Ramos (cell line): Measurements from ENCODE around the gene MED13.

Experiments
- in situ Hi-C: fragments of 300-500 bp; cut with MboI; formaldehyde crosslinking; loops from one replicate; pipeline ENCODE4 v1.14.3; 2022; ENCODE audit warnings: low sequenced_read_pairs; ENCODE audit not compliant: unreplicated experiment

MED13 gene

DNA sequence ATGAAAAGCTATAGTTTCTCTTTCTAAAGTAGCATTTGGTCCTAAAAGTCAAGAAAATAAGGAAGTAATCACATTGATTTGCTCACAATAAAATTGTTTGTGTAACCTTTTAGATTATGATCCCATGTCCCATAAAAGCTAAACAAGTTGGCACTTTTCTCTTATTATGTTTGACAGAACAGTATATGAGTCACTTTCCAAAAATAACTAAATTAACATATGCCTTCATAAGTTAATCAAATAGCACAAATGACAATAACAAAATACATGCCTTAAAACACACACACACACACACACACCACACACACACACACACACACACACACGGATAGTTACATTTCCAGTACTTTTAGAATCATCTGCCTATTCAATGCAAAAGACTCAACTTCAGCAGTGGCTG is 2.8 kb downstream of the MED13 start:
- in situ Hi-C loops: no loop called here

DNA sequence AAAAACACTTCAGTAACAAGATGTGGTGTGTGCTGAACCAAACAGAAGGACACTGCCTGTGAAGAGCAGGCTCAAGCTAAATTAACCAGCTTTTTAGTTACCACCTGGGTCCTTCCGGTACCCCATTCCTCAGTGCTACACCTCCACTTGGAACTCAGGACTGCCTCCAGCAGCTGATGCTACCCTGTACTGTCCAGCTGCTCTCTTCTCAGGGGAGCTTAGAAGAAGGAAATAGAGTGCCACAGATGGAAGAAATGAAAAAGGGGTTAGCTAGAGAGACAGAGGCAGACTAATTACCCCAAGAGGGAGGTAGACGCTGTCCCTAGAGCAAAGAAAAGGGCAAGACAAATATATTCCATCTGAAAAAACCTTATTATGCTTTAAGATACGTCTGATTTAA is 5.7 kb downstream of the MED13 start:
- in situ Hi-C loops: no loop called here

DNA sequence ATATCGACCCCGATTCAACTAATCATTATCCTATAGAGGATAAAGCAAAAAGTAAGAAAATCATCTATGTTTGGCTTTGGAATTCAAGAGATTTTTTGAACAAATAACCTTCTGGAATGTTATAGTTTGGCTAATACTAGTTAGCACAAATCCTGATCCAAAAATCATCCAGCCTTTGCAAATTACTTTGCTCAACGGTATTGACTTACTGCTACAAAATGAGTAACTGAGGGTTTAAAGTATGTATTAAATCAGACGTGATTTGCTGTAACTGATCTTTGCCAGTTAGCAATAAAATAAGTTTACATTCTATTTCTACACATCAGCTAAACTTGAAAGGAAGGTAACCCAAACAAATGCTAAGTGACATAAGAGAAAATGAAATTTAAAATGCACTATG is 6.5 kb downstream of the MED13 start:
- in situ Hi-C loops: no loop called here

DNA sequence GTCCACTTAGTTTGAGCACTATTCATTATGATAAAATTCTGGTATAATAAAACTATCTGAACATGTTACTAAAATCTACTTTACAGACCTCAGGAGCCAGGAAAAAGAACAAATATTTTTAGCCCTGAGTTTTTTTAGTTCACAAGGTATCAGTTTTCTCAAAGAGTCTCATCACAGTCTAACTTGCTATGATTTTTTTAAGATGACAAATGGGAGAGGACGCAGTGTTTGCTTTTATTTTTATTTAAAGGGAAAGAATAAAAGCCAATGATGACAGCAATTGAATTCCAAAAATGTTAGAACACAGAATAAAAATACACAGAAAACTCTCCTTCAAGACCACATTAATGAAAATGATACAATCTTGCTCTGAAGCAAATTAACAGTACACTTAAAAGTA is 7.4 kb downstream of the MED13 start:
- in situ Hi-C loops: no loop called here

DNA sequence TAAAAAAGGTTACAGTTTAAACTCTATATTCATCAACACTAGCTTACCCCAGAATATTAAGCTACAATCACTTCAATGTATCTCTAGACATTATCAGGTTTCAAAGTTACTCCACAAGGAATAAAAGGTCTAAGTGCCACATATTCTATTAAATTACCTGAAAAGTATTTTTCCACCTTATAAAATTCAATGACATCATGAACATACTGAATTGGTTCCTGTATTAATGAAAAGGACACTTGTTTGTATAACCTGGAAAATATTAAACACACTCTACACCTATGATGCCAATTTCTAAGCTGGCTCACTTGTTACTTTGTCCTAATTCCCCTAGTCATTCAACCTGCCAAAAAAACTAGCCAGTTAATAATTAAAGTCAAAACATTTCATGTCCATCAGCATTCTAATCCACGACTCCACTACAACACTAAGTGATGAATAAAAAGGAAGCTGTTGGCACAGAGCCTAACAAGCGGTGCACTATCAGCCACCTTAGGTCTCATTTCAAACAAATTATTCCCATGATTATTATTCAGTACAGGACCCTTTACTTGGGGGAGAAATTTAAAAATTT is 12.2 kb downstream of the MED13 start:
- in situ Hi-C loops: no loop called here

DNA sequence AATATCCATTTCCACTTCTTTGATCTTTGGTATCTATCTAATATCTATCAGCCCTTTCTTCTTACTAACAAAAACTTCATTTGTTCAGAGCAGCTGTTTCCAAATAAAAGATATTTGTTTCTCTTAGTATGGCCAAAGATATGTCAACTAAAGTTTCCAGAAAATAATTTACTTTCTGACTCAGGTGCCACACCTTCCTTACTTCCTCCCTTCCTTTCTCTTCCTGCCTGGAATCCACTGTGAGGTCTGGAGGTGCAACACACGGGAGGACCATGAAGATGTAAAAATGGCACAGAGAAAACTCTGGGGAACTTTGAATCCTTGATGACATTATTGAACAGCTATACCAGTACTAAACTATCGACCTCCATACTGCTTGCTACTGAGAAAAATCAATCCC is 14.0 kb downstream of the MED13 start:
- in situ Hi-C loops: no loop called here

DNA sequence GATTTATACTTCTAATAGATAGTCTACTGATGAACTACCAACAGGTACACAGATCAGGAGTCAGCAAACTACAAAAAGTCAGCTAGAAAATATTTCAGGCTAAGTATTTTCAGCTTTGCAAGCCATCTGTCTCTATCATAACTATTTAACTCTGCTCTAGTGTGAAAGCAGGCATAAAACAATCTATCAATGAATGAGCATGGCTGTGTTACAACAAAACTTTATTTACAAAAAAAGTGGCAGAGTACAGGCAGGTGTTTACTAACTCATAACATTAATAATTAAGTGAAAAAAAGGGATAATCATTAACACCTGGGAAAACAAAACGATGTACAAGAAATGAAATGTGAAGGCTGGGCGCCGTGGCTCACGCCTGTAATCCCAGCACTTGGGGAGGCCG is 15.8 kb downstream of the MED13 start:
- in situ Hi-C loops: no loop called here

DNA sequence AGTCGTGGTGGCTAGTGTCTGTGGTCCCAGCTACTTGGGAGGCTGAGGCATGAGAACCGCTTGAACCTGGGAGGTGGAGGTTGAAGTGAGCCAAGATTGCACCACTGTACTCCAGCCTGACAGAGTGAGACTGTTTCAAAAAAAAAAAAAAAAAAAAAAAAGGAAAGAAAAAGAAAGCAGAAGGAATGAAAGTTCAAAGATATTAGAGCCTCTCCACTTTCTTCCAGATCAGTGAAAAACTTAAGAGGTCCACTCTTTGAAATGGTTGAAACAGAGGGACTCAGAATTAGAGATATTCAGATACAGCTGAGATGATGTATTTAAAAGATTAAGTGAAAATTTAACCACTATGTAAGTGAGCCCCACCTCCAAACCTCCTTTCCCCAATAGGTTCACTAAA is 16.8 kb downstream of the MED13 start:
- in situ Hi-C loops: no loop called here

DNA sequence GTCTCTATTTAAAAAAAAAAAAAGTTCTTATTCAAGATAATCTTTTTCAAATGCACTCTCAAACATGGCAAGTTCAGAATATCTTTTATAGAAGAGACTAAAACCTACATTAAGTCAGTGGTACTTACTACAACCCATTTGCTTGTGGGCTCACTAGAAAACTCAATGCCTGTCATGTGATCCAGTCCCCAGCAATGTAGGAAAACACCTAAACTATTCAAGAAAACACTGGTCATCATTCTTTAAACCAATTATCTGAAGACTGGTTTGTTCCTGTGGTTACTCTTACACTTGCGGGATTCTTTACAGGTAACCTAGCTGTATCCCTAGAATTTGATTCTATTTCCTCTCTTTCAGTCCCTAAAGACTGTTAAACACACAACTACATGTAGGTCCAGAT is 19.6 kb downstream of the MED13 start:
- in situ Hi-C loops: no loop called here

DNA sequence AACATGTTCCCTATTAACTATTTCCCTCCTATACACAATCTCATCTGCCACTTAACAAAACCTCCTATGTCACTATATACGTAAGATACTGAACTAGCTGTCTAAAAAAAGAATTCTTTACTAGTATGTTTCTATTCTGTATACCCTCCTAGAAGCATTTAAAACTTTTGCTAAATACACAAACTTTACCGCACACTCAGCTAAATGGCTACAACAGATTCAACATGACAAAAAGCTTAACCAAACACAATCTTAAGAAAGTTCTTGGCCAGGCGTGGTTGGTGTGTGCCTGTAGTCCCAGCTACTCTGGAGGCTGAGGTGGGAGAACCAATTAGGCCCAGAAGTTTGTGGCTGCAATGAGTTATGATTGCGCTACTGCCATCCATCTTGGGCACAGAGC is 20.0 kb downstream of the MED13 start:
- in situ Hi-C loops: no loop called here

DNA sequence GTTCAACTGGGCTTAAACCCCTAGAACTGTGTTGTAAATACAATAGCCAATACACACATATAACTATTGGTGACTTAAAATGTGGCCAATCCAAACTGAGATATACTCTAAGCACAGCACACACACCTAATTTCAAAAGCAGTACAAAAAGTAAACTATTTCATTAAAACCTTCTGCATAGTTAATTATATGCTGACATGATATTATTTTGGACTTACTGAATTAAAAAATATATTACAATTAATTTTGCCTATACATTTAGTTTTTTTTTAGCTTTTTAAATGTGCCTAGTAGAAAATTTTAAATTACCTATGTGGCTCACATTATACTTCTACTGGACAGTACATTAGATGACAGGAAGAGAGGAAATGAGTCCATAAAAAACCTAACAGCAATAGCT is 21.5 kb downstream of the MED13 start:
- in situ Hi-C loops: no loop called here

DNA sequence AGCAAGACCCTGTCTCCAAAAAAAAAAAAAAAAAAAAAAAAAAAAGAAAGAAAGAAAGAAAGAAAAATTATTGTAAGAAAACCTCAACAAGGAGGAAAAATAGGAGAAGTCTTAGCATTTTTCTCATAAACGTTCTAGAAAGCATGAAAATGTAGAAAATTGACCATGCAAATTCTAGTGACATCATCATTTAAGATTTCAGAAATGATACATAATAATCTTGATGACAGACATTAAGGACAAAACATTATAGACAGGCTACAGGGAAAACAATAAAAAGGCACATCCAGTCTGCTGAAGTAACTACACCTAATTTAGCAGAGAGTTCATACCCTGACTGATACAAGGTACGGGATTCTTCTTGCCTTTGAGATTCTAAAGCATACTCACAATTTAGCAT is 21.9 kb downstream of the MED13 start:
- in situ Hi-C loops: no loop called here

DNA sequence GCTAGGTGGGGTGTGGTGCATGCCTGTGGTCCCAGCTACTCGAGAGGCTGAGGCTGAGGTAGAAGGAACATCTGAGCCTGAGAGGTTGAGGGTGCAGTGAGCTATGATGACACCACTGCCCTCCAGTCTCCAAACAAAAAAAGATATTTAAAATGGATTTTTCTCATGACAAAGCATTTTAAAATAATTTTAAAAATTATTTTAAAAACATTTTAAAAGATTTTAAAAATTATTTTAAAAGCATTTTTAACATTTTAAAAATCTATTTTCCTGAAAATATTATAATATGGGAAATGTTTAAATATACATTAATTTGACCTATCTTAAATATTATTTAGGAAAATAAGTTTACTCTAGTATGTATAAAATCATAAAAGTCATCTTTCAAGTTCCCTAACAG is 26.8 kb downstream of the MED13 start:
- in situ Hi-C loops: no loop called here

DNA sequence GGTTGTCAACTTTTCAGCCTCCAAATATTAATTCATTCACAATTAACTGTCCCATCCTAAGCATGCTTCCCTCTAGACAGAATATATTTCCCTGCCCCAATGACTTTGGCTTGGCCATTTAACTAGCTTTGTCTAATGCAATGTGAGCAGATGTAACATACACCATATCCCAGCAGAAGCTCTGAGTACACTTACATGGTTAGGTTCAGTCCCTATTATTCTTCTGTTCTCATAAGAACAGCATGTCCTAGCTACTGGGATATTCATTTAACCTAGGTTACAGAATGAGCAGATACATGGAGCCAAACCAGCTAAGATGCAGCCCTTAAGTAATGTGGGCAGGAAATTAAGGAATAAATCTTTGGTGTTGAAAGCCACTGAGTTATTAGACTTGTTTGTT is 31.8 kb downstream of the MED13 start:
- in situ Hi-C loops: no loop called here

DNA sequence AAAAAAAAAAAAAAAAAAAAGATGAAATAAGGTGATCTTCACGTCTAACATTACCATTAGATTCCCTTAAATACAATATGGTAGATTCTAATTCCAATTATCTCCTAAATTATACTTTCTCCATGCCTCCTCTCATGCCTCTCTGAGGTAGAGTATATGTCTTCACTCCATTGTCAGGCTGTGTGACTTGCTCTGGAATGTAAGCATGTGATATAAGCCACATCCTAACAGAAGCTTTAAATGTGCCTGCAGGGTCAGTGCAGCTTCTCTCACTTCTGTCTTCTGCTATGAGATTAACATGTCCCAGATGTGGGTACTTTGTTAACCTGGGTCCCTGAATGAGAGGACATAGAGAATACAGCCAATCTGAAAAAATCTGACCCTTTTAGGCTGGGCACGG is 32.6 kb downstream of the MED13 start:
- in situ Hi-C loops: no loop called here

DNA sequence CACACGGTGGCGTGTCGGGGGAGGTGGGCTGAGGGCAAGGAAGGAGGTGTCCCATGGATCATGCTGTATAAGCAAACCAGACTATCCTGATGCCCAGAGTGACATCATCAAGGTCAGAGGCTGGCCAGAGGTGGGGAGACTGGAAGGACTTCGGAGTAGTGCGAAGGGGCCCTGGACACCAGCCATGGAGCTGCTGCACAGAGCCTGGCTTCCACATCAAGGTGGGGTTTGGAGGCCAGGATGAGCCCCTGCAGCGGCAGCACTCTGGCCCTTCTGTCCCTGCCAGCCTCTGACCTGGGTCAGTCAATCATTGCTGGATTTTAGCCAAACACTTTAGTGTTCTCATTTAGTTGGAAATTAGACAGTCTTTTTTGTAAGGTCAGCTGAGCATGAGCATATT is 34.8 kb downstream of the MED13 start:
- in situ Hi-C loops: no loop called here

DNA sequence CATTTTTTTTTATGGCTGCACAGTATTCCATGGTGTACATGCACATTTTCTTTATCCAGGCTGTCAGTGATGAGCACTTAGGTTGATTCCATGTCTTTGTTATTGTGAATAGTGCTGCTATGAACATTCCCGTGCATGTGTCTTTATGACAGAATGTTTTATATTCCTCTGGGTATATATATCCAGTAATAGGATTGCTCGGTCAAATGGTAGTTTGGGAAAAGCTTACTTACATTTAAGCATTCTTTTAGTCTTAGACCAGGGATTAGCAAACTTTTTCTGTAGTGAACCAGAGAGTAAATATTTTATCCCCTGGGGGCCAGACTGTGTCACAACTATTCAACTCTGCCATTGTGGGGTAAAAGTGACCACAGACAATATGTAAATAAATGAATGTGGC is 40.2 kb downstream of the MED13 start:
- in situ Hi-C loops: no loop called here

DNA sequence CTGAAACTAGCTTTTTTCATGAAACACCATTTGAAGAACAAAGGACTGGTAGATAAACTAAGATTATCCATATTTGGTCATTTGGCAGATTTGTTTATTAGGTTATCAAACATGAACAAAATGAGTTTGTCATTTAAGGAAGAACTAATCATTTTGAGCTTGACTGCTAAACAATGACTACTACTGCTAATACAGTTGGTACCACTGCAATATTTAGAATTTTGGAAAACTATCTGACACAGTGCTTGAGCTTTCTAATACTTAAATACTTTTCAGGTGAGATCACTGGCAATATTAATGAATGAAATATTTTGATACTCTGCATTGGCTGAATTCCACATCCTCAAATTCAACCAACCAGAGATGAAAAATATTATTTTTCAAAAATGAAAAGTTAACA is 47.2 kb downstream of the MED13 start:
- in situ Hi-C loops: no loop called here

DNA sequence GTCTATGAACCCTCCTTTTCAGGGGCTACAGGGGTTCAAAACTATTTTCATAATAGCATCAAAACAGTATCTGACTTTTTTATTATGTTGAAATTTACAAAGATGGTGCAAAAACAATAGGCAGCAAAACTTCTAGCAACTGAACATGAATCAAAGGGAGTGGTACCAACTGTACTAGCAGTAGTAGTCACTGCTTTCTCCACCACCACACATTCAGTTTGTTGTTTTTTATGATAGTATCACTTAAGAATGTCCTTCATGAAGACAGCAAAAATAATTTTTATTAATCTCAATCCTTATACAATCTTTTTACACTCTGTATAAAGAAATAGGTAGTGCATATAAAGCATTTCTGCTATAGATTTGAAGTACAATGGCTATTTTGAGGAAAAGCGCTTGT is 47.6 kb downstream of the MED13 start:
- in situ Hi-C loops: no loop called here

DNA sequence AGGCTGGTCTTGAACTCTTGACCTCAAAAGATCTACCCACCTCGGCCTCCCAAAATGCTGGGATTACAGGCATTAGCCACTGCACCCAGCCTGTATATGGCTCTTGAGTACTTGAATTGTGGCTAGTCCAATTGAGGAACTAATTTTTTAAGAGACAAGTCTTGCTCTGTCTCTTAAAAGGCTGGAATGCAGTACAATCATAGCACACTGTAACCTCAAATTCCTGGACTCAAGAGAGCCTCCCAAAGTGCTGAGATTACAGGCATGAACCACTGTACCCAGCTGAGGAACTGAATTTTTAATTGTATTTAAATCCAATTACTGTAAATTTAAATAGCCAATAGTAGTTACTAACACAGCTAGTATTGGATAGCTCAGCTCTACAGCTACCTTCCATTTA is 50.6 kb downstream of the MED13 start:
- in situ Hi-C loops: no loop called here

DNA sequence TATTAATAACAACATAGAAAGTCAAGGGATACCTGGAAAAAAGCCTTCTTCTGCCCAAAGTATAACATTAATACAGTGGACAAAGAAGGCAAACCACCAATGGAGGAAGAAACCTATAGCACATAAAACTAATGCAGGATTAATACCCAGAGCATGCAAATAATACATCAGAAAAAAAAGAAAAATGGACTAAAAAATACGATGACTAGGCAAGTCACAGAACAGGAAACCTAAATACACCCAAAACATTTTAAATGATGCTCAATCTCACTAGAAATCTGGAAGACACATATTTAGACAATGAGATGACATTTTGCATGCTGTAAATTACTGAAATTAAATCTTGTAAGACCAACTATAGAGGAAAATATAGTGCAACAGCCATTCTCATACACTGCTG is 55.9 kb downstream of the MED13 start:
- in situ Hi-C loops: no loop called here

DNA sequence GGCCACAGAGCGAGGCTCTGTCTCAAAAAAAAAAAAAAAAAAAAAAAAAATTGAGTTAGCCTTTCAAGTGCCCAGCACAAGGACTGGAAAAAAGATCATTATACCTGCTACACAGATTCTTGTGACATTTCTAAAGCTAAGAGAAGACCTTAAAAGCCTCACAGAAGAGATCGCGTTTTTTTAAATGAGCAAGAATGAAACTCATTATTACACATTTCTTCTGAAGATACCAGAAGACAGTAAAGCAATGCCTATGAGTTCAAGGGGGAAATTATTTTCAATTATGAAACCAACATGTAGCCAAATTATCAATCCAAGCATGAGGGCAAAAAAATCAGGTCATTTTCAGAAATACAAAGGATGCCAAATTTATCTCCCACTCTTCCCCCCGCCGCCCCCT is 56.8 kb downstream of the MED13 start:
- in situ Hi-C loops: no loop called here

DNA sequence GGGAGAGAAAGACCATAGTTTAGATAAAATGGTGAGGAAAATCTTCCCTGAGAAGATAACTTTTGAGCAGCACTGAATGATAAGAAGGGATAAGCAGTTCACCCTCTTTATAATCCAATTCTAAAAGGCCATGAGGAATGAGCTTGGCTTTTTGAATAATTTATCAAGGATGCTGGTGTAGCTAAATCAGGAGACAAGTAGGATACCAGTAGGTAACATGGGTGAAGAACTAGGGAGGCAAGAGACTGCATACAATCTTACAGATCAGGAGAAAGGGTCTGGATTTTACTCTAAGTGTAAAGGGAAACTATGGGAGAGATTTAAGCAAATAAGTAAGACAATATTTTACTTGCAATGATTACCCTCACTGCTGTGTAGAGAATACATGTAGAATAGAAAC is 60.7 kb downstream of the MED13 start:
- in situ Hi-C loops: no loop called here
